H1 (cell line): ENCODE data around the gene ZNF789. TPM values are rescaled to one million over a fixed set of nuclear protein-coding genes. Genes with fewer than 3 reads are reported as not detected.

ENCODE experiments used
- CTCF ChIA-PET: fragments of 300-600 bp; sonication (Branson Sonifier 250); formaldehyde crosslinking; loops from one replicate; lab custom pipeline; 2021; ENCODE audit not compliant: partially characterized antibody; lab: Charles Lee
- POLR2A ChIA-PET: fragments of 300-600 bp; sonication (Branson Sonifier 250); formaldehyde crosslinking; loops from one replicate; lab custom pipeline; 2021; ENCODE audit warnings: inconsistent platforms; ENCODE audit not compliant: partially characterized antibody; lab: Charles Lee
- DNase-seq, 2 experiments: peaks; one replicate each; pipeline versions ENCODE4 v3.0.0 to v3.0.0-alpha.2; 2010 to 2022; ENCODE audit warnings: low spot score in 2 of 2, low read depth in 1 of 2, mixed read lengths in 1 of 2
- FAIRE-seq: peaks from 2 replicates; lab custom pipeline; 2011; peaks lifted over from hg19 to GRCh38; lab: Jason Lieb, UNC
- H2AFZ ChIP-seq: 2 replicates; pipeline ENCODE4 v1.8.1; 2012; ENCODE audit warnings: low read length, inconsistent platforms
- H2AK5ac ChIP-seq: 2 replicates; pipeline ENCODE4 v1.6.1; 2013; ENCODE audit warnings: low read depth, low read length
- H2BK120ac ChIP-seq: replicated peaks from 2 replicates; pipeline ENCODE3; 2013; ENCODE audit warnings: low read depth, low read length, inconsistent platforms
- H2BK12ac ChIP-seq: 2 replicates; pipeline ENCODE4 v1.6.1; 2013; ENCODE audit warnings: low read depth, low read length
- H2BK15ac ChIP-seq: 2 replicates; pipeline ENCODE4 v1.6.1; 2013; ENCODE audit warnings: low read length
- H2BK20ac ChIP-seq: 2 replicates; pipeline ENCODE4 v1.6.1; 2013; ENCODE audit warnings: low read length
- H2BK5ac ChIP-seq: 2 replicates; pipeline ENCODE4 v1.6.1; 2013; ENCODE audit warnings: low read depth, low read length
- H3K14ac ChIP-seq: 2 replicates; pipeline ENCODE4 v1.6.1; 2013; ENCODE audit warnings: inconsistent platforms; ENCODE audit not compliant: insufficient read length
- H3K18ac ChIP-seq: 2 replicates; pipeline ENCODE4 v1.6.1; 2013; ENCODE audit warnings: low read length; ENCODE audit errors: extremely low read depth
- H3K23ac ChIP-seq: 2 replicates; pipeline ENCODE4 v1.6.1; 2013; ENCODE audit warnings: inconsistent platforms; ENCODE audit not compliant: insufficient read length
- H3K23me2 ChIP-seq: 2 replicates; pipeline ENCODE4 v1.6.1; 2013; ENCODE audit warnings: low read depth, low read length
- H3K27ac ChIP-seq: 2 replicates; pipeline ENCODE4 v1.6.1; 2011; ENCODE audit warnings: low read depth, low read length, inconsistent platforms
- H3K27me3 ChIP-seq, 4 experiments: replicated peaks in 1 of 4; 1 replicate in 1 of 4; 2 replicates in 3 of 4; pipeline versions ENCODE4 v1.6.1 to v1.8.1; 2011 to 2013; ENCODE audit warnings: low read length in 3 of 4, mild to moderate bottlenecking in 3 of 4, inconsistent platforms in 2 of 4, mixed read lengths in 2 of 4, moderate library complexity in 1 of 4; ENCODE audit not compliant: control insufficient read depth in 3 of 4, insufficient read depth in 3 of 4; ENCODE audit errors: extremely low read depth in 1 of 4
- H3K36me3 ChIP-seq, 4 experiments: 2 replicates each; pipeline versions ENCODE4 v1.6.1 to v1.8.1; 2011 to 2013; ENCODE audit warnings: mild to moderate bottlenecking in 4 of 4, low read length in 3 of 4, moderate library complexity in 2 of 4, control low read depth in 1 of 4, inconsistent platforms in 1 of 4; ENCODE audit not compliant: insufficient read depth in 4 of 4, control insufficient read depth in 2 of 4
- H3K4ac ChIP-seq: replicated peaks from 2 replicates; pipeline ENCODE3; 2013; ENCODE audit warnings: low read length, low read depth, mixed read lengths, inconsistent platforms; ENCODE audit not compliant: insufficient read length
- H3K4me1 ChIP-seq, 4 experiments: replicated peaks in 1 of 4; 1 replicate in 1 of 4; 2 replicates in 3 of 4; pipeline versions ENCODE4 v1.6.1 to v1.8.1; 2011 to 2013; ENCODE audit warnings: low read length in 3 of 4, inconsistent platforms in 2 of 4, mixed read lengths in 1 of 4; ENCODE audit not compliant: insufficient read depth in 4 of 4, control insufficient read depth in 3 of 4
- H3K4me2 ChIP-seq, 2 experiments: 2 replicates each; pipeline versions ENCODE4 v1.6.1 to v1.8.1; 2011 to 2013; ENCODE audit warnings: low read depth in 2 of 2, low read length in 2 of 2, control low read depth in 1 of 2, inconsistent platforms in 1 of 2, mild to moderate bottlenecking in 1 of 2; ENCODE audit not compliant: insufficient read depth in 1 of 2
- H3K4me3 ChIP-seq, 4 experiments: fragments of 200-600, 300-600 bp in 1 of 4; sonication (generic), shearing (Covaris generic), sonication (Bioruptor Twin) in 1 of 4; 2 replicates each; pipeline versions ENCODE4 v1.5.1 to v1.8.1; 2011 to 2016; ENCODE audit warnings: low read length in 4 of 4, low read depth in 3 of 4, control low read depth in 2 of 4, inconsistent platforms in 2 of 4, mild to moderate bottlenecking in 2 of 4, mixed read lengths in 1 of 4, moderate library complexity in 1 of 4; ENCODE audit not compliant: insufficient read depth in 2 of 4; ENCODE audit errors: extremely low read depth in 1 of 4
- H3K56ac ChIP-seq: replicated peaks from 2 replicates; pipeline ENCODE3; 2013; ENCODE audit warnings: low read depth, mild to moderate bottlenecking, mixed read lengths, low read length, inconsistent platforms; ENCODE audit not compliant: insufficient read length
- H3K79me1 ChIP-seq: 2 replicates; pipeline ENCODE4 v1.6.1; 2013; ENCODE audit warnings: low read depth, low read length, control low read depth
- H3K79me2 ChIP-seq, 2 experiments: 2 replicates each; pipeline versions ENCODE4 v1.6.1 to v1.8.1; 2012 to 2013; ENCODE audit warnings: low read length in 2 of 2, mild to moderate bottlenecking in 2 of 2, inconsistent platforms in 1 of 2; ENCODE audit not compliant: insufficient read depth in 2 of 2, control insufficient read depth in 1 of 2
- H3K9ac ChIP-seq, 4 experiments: replicated peaks in 1 of 4; 1 replicate in 1 of 4; 2 replicates in 3 of 4; pipeline versions ENCODE4 v1.6.1 to v1.8.1; 2011 to 2013; ENCODE audit warnings: low read depth in 3 of 4, low read length in 3 of 4, control low read depth in 2 of 4, mild to moderate bottlenecking in 2 of 4, moderate library complexity in 2 of 4, inconsistent platforms in 1 of 4; ENCODE audit errors: extremely low read depth in 1 of 4
- H3K9me3 ChIP-seq, 2 experiments: 2 replicates each; pipeline versions ENCODE4 v1.6.1 to v1.8.1; 2012 to 2013; ENCODE audit warnings: mild to moderate bottlenecking in 2 of 2, moderate library complexity in 2 of 2, control low read depth in 1 of 2, inconsistent platforms in 1 of 2, low read depth in 1 of 2, low read length in 1 of 2, mixed read lengths in 1 of 2; ENCODE audit not compliant: insufficient read depth in 2 of 2
- H4K20me1 ChIP-seq, 2 experiments: replicated peaks in 1 of 2; 2 replicates each; pipeline versions ENCODE3 to v1.8.1; 2011 to 2013; ENCODE audit warnings: inconsistent platforms in 2 of 2, low read length in 2 of 2, mild to moderate bottlenecking in 1 of 2; ENCODE audit not compliant: insufficient read depth in 2 of 2, control insufficient read depth in 1 of 2
- H4K5ac ChIP-seq: 2 replicates; pipeline ENCODE4 v1.6.1; 2013; ENCODE audit warnings: low read length, low read depth, mixed read lengths, inconsistent platforms; ENCODE audit not compliant: insufficient read length
- H4K8ac ChIP-seq: 2 replicates; pipeline ENCODE4 v1.8.0; 2013; ENCODE audit warnings: mild to moderate bottlenecking, moderate library complexity, low read length, inconsistent platforms; ENCODE audit not compliant: insufficient read depth; ENCODE audit errors: extremely low read depth
- H4K91ac ChIP-seq: replicated peaks from 2 replicates; pipeline ENCODE3; 2013; ENCODE audit warnings: low read length, mixed read lengths, inconsistent platforms; ENCODE audit not compliant: insufficient read length
- GABPA ChIP-seq: IDR thresholded peaks from 2 replicates; pipeline ENCODE4 v1.6.1; 2011; ENCODE audit warnings: mild to moderate bottlenecking, low read length, moderate library complexity, borderline replicate concordance; ENCODE audit not compliant: insufficient read depth
- POLR2A ChIP-seq, 2 experiments: IDR thresholded peaks; 1 replicate in 1 of 2; 2 replicates in 1 of 2; pipeline ENCODE4 v1.6.1; 2011; ENCODE audit warnings: low read depth in 2 of 2, low read length in 2 of 2, mild to moderate bottlenecking in 2 of 2; ENCODE audit errors: control extremely low read depth in 1 of 2
- WGBS, 2 experiments: shearing (Covaris generic) in 1 of 2; methylation state at CpG; one replicate each; pipeline versions ENCODE4 v1.1.6 to v1.1.7; 2013 to 2015; ENCODE audit warnings: low lambda C conversion rate in 2 of 2, mixed read lengths in 2 of 2, inconsistent platforms in 1 of 2, low coverage in 1 of 2, missing lambda C conversion rate in 1 of 2; ENCODE audit not compliant: insufficient replicate concordance in 2 of 2, insufficient coverage in 1 of 2, insufficient read length in 1 of 2; ENCODE audit errors: extremely low coverage in 1 of 2, missing lambda C conversion rate in 1 of 2; 5-methylcytosine and 5-hydroxymethylcytosine counted together
- polyA plus RNA-seq, 7 experiments: library from polyadenylated mRNA; depleted of rRNA in 3 of 7; stranded (reverse) in 5 of 7; unstranded in 2 of 7; fragments of >200 nt in 5 of 7; fragments of 200-250 nt in 2 of 7; gene quantifications; 1 replicate in 5 of 7; 2 replicates in 1 of 7; 4 replicates in 1 of 7; pipeline versions ENCODE4 v1.2.1 to v1.2.3, GENCODE V29; 2011 to 2013; ENCODE audit warnings: missing spikeins in 2 of 7, mixed read lengths in 2 of 7
- total RNA-seq: library from RNA; stranded (reverse); fragmentation: NEBNext Ultra II Directional; extraction: Animal tissue kit (Norgen Biotek cat#: 25700); gene quantifications from 2 replicates; pipeline ENCODE4 v1.2.1, GENCODE V29; 2021

Gene ZNF789
- total and polyA plus RNA-seq, 2 of the 8 experiments (the other 6 are each of a cell fraction or from before 2014, with no cell fraction given), result 11.4 to 12.5 TPM

DNA sequence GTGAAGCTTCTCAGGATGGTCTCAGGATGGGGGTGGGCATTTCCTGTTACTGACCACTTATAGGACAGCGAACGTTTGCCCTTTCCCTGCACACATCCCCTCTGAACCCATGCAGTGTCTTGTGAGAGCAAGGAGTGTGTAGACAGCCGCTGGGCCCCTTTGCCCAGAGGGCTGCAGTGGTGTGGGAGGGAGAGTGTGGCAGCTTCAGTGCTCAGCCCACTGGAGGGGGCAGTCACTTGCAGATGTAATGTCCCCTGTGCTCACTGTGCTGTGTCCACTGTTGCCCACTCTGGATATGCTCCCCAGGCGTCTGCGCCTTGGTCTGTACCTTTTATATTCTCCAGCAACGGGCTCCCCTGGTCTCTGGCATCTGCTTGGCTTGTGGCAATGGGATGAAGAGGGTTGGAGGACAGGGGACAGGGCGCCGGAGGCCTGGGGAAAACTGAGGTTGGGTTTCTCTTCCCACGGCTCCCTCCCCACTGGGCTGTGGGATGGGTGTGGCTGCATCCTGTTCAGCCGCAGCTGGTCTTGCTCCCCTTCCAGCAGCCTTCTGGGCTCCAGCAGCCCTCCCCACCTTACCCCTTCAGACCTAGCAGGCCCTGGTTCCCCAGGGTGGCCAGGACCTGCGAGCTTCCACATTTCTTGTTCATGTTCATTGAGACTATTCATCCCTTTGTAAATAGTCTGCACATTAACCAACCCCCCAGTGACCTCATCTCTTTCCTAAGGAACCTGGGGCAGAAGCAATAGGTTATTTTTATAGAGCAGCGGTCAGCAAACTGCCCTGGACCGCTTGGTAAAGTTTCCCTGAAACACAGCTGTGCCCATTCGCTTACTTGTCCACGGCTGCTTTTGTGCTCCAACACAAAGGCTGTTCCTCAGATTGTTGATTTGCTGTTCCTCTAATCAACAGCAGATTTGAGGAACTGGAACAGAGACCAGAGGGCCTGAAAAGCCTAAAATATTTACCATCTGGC lies 6.1 kb downstream of the ZNF789 start:
- Histone ChIP-seq H3K23ac (no peak overlapping the region), H2BK15ac (no peak overlapping the region), H2AFZ (no peak overlapping the region), H3K27me3 (no peaks in the 10 kb centered on the region), H2AK5ac (no peak overlapping the region), H3K14ac (no peak overlapping the region), H2BK12ac (no peak overlapping the region), H3K4me1 (no peaks in the 10 kb centered on the region), H3K4me2 (no peak overlapping the region), H3K4ac (no peak overlapping the region), H3K18ac (no peak overlapping the region), H4K91ac (no peak overlapping the region), H3K79me1 (peaks cover 7% of the 10 kb centered on the region), H3K9me3 (no peaks in the 10 kb centered on the region), H4K20me1 (peaks cover 0 to 6% of the 10 kb centered on the region in 2 experiments), H3K9ac (no peak overlapping the region), H4K5ac (no peak overlapping the region), H3K79me2 (peaks cover 7 to 43% of the 10 kb centered on the region in 2 experiments), H2BK5ac (no peak overlapping the region), H3K27ac (no peak overlapping the region), H2BK20ac (no peak overlapping the region), H2BK120ac (no peak overlapping the region), H3K23me2 (no peaks in the 10 kb centered on the region), H4K8ac (no peak overlapping the region), H3K56ac (no peak overlapping the region), H3K4me3 (no peak overlapping the region), H3K36me3 (peaks cover 0 to 24% (median 9%) of the 10 kb centered on the region in 4 experiments; a peak in 5 of 8 replicates)
- FAIRE-seq, result no peak
- CTCF ChIA-PET, result interaction anchor here (1.0 to 1.5 kb wide), 2 partner anchors 19 to 23 kb away, joined by 3 read pairs; no protein-coding TSS in a partner anchor
- TF ChIP-seq POLR2A (IDR thresholded peaks at IDR 0.05; ENCODE audit: control extremely low read depth in 1 of 2, low read depth in 2 of 2, low read length in 2 of 2), result peak in 1 of 2 experiments; percentile 27; a peak in 1 of 3 replicates
- no peak for TF ChIP-seq GABPA
- POLR2A ChIA-PET, result interaction anchor here (0.7 to 2.3 kb wide), 8 partner anchors 9 to 138 kb away, joined by 3 to 7 read pairs (median 4); partner anchors contain the start of genes ZKSCAN5, ZNF394, ZNF655 and ZSCAN25
- no peak for DNase-seq
- 93% methylated on average over 15 of the region's 15 CpGs; no CpG with 5 or more reads in 1 of the 2 experiments for WGBS, 2 experiments
